CD8-positive, alpha-beta memory T cell (primary cell): ENCODE measurements around the gene FASTK. TPM values are rescaled to one million over a fixed set of nuclear protein-coding genes. Genes with fewer than 3 reads are reported as not detected.

Experiments
- CTCF ChIA-PET: fragments of 350-600 bp; sonication (Branson Sonifier 250); formaldehyde crosslinking; loops from one replicate; lab custom pipeline; 2021; ENCODE audit warnings: antibody characterized with exemption; lab: Charles Lee
- POLR2A ChIA-PET: fragments of 350-600 bp; sonication (Branson Sonifier 250); formaldehyde crosslinking; loops from one replicate; lab custom pipeline; 2021; ENCODE audit warnings: antibody characterized with exemption; lab: Charles Lee
- DNase-seq, 5 donors: peaks; one replicate each; pipeline versions ENCODE4 v3.0.0 to v3.0.0-alpha.2; 2020 to 2022; ENCODE audit warnings: mixed read lengths in 1 of 5
- H3K27ac ChIP-seq: one replicate; pipeline ENCODE4 v1.7.0; 2013; ENCODE audit warnings: low read depth, mild to moderate bottlenecking, low read length, moderate library complexity
- H3K27me3 ChIP-seq: 2 replicates; pipeline ENCODE4 v1.7.0; 2013; ENCODE audit warnings: low read length, mild to moderate bottlenecking; ENCODE audit not compliant: insufficient read depth, poor library complexity, severe bottlenecking
- H3K36me3 ChIP-seq: 2 replicates; pipeline ENCODE4 v1.7.0; 2013; ENCODE audit warnings: mild to moderate bottlenecking, low read length, moderate library complexity; ENCODE audit not compliant: insufficient read depth
- H3K4me1 ChIP-seq: 2 replicates; pipeline ENCODE4 v1.7.0; 2013; ENCODE audit warnings: mild to moderate bottlenecking, low read length, moderate library complexity; ENCODE audit not compliant: insufficient read depth
- H3K4me3 ChIP-seq: 2 replicates; pipeline ENCODE4 v1.7.0; 2013; ENCODE audit warnings: mild to moderate bottlenecking, low read length
- H3K9me3 ChIP-seq: 2 replicates; pipeline ENCODE4 v1.7.0; 2013; ENCODE audit warnings: mild to moderate bottlenecking, low read length
- H3K27ac Mint-ChIP-seq, 8 donors: one replicate each; pipeline ENCODE4 v1.8.0; 2020 to 2021; ENCODE audit warnings: mixed read lengths in 8 of 8, mild to moderate bottlenecking in 6 of 8, inconsistent platforms in 3 of 8, moderate library complexity in 3 of 8
- H3K27me3 Mint-ChIP-seq, 2 donors: one replicate each; pipeline ENCODE4 v1.8.0; 2020 to 2021; ENCODE audit warnings: mixed read lengths in 2 of 2, mild to moderate bottlenecking in 1 of 2, moderate library complexity in 1 of 2
- H3K36me3 Mint-ChIP-seq, 3 donors: one replicate each; pipeline ENCODE4 v1.8.0; 2020 to 2021; ENCODE audit warnings: mixed read lengths in 3 of 3, inconsistent platforms in 1 of 3, mild to moderate bottlenecking in 1 of 3
- H3K4me1 Mint-ChIP-seq, 3 donors: one replicate each; pipeline ENCODE4 v1.8.0; 2020 to 2021; ENCODE audit warnings: mixed read lengths in 3 of 3, inconsistent platforms in 1 of 3, mild to moderate bottlenecking in 1 of 3
- H3K4me3 Mint-ChIP-seq, 7 donors: one replicate each; pipeline ENCODE4 v1.8.0; 2020 to 2021; ENCODE audit warnings: mixed read lengths in 7 of 7, mild to moderate bottlenecking in 6 of 7, moderate library complexity in 4 of 7, inconsistent platforms in 2 of 7
- H3K9me3 Mint-ChIP-seq, 5 donors: one replicate each; pipeline ENCODE4 v1.8.0; 2020 to 2022; ENCODE audit warnings: mixed read lengths in 5 of 5, mild to moderate bottlenecking in 3 of 5, moderate library complexity in 2 of 5, inconsistent platforms in 1 of 5
- polyA plus RNA-seq: library from polyadenylated mRNA; unstranded; fragments of 300-500 nt; fragmentation: Illumina TruSeq; gene quantifications from one replicate; pipeline ENCODE4 v1.2.3, GENCODE V29; 2021
- total RNA-seq, 2 experiments: library from RNA; stranded (reverse); gene quantifications; one replicate each; pipeline ENCODE4 v1.2.3, GENCODE V29; 2021

The FASTK gene
- total and polyA plus RNA-seq, 3 experiments from 2014 or later, result 52.0 to 88.8 (median 83.1) TPM

DNA sequence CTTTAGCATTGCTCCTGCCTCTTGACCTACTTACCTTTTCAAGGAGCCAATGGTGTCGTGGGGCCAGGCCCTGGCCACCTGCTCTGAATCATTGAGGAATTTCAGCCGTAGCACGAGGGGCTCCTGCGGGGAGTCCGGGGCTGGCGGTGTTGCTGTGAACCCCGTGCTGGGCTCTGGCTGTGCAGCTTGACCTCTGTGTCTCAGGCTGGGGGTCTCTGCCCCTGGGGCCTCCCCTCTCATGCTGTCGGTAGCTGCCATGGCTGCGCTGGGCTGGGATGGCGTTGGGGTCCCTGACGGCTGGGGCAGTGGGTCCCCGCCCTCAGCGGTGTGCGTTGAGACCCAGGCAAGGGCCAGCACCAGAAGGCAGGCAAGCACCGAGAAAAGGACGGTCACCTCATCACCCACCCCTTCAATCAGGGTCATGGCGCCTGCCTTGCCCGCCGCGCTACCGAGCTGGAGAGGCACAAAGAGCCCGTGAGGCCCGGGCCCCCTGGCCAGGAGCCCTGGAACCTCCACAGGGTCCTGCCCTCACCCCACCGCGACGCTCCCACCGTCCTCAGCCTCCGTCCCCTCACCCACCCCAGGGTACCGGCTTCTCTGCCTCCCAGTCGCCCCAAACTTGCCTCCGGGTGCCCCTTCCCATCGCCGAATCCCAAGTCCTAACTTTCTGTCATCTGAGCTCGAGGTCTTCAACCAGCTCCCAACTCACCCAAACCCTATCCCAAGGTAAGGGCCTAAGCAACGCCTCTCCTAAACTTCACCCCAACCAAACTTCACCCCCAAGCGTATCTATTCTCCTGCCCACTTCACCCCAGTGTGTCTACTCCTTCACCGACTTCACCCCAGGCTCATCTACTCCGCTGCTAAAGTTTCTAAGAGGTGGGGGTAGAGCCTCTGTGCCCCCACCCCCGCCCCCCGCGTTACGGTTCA is 1.8 kb upstream of the FASTK start:
- H3K4me3 ChIP-seq, result peak overlapping the region; percentile 71
- H3K9me3 Mint-ChIP-seq, result no peaks in the 10 kb centered on the region
- H3K9me3 ChIP-seq, result no peaks in the 10 kb centered on the region
- H3K27me3 ChIP-seq, result no peaks in the 10 kb centered on the region
- DNase-seq, result no peak
- POLR2A ChIA-PET, result interaction anchor here (1.5 to 2.0 kb wide), 3 partner anchors 15 to 54 kb away, joined by 3 to 7 read pairs (median 5); partner anchors contain the start of gene ABCB8
- peaks cover 51% of the 10 kb centered on the region for H3K4me1 ChIP-seq
- no peaks in the 10 kb centered on the region for H3K36me3 ChIP-seq
- peaks cover 0 to 8% of the 10 kb centered on the region in 2 donors for H3K27me3 Mint-ChIP-seq
- peaks cover 0 to 27% (median 0%) of the 10 kb centered on the region in 3 donors for H3K36me3 Mint-ChIP-seq
- peaks cover 33 to 69% (median 41%) of the 10 kb centered on the region in 3 donors for H3K4me1 Mint-ChIP-seq
- CTCF ChIA-PET, result interaction anchor here (0.9 to 2.3 kb wide), 4 partner anchors 27 to 119 kb away, joined by 3 to 9 read pairs (median 4); partner anchors contain the start of gene ABCB8
- H3K27ac ChIP-seq, result peak overlapping the region; percentile 89
- H3K4me3 Mint-ChIP-seq, result peak overlapping the region; percentile 82 to 98 (median 88)
- peak overlapping the region; percentile 71 to 98 (median 96) for H3K27ac Mint-ChIP-seq

DNA sequence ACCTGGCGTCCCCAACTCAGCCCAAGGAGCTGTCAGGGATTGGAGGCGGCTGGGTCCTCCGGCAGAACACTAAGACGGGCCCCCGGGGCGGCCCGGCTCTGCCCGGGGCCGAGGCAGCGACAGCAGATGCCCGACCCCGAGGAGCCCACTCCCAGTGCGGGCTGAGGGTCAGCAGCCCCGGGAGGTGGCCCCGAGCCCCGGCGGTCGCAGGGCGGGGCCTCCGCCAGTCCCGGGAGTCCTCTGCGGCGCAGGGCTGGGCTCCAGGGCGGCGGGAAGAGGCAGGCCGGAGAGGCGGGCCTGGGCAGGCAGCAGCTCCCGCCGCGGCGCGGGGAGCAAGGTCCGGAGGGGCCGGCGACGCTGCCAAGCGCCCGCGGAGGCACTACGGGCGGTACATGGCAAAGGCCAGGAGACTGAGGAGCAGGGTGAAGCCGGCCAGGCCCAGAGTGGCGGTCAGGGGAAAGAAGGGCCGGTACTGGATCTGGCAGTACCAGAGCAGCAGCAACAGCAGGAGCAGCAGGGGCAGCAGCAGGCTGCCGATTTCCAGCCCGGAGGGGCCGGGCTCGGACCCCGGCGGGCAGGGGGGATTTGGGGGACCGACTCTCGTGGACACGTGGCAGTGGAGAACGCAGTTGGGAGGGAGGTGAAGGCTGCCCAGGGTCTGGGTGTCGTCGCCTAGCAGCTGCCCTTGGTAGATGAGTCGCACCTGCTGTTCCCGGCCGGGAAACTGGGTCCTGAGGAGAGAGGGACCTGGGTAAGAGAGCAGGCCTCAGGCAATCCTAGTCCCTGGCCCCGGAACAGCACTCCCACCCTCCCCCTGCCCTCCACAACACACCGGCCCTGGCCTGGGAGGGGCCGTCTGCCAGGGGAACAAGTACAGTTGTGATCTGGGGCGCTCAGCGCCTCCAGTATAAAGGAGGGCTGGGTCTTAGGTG is 827 bp upstream of the FASTK start:
- peaks cover 32 to 69% (median 41%) of the 10 kb centered on the region in 3 donors for H3K4me1 Mint-ChIP-seq
- no peaks in the 10 kb centered on the region for H3K36me3 ChIP-seq
- no peaks in the 10 kb centered on the region for H3K9me3 ChIP-seq
- DNase-seq, result no peak
- H3K27me3 Mint-ChIP-seq, result peaks cover 0 to 8% of the 10 kb centered on the region in 2 donors
- CTCF ChIA-PET, result interaction anchor here (0.9 to 1.4 kb wide), 4 partner anchors 9 to 30 kb away, joined by 3 to 7 read pairs (median 4); no protein-coding TSS in a partner anchor
- H3K4me3 Mint-ChIP-seq, result peak overlapping the region; percentile 55 to 98 (median 87)
- H3K9me3 Mint-ChIP-seq, result no peaks in the 10 kb centered on the region
- peak overlapping the region; percentile 92 for H3K4me3 ChIP-seq
- peak overlapping the region; percentile 35 to 93 (median 72) for H3K27ac Mint-ChIP-seq
- POLR2A ChIA-PET, result interaction anchor here (0.6 to 1.4 kb wide), 6 partner anchors 9 to 68 kb away, joined by 3 to 10 read pairs (median 3); partner anchors contain the start of gene CDK5
- peak overlapping the region; percentile 89 for H3K27ac ChIP-seq
- H3K27me3 ChIP-seq, result no peaks in the 10 kb centered on the region
- peaks cover 51% of the 10 kb centered on the region for H3K4me1 ChIP-seq
- H3K36me3 Mint-ChIP-seq, result peaks cover 0 to 28% (median 0%) of the 10 kb centered on the region in 3 donors

DNA sequence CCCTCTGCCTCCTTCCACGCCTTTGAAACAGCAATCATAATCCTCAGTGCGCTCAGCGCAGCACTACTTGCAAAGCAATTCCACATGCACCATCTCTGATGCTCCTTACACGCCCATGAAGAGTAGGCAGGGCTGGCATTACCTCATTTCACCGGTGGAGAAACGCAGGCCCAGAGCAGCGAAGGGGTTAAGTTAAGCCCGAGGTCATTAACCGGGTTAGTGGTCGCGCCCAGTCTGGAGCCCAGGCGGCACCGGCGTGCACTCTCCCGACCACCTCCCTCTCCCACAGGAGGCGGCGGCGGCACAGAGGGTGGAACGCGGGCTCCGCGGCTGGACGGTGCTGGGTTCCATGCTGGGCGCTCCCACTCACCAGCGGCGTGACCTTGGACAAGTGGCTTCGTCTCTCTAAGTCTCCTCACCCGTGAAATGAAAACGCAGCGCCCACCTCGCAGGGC is 515 bp downstream of the FASTK start:
- no peaks in the 10 kb centered on the region for H3K9me3 ChIP-seq
- peak overlapping the region; percentile 89 for H3K27ac ChIP-seq
- no peaks in the 10 kb centered on the region for H3K36me3 ChIP-seq
- no peaks in the 10 kb centered on the region for H3K27me3 ChIP-seq
- H3K4me1 ChIP-seq, result peaks cover 42% of the 10 kb centered on the region
- Mint-ChIP-seq H3K9me3 (no peaks in the 10 kb centered on the region), H3K27me3 (peaks cover 0 to 6% of the 10 kb centered on the region in 2 donors), H3K36me3 (peaks cover 0 to 38% (median 0%) of the 10 kb centered on the region in 3 donors), H3K27ac (peak overlapping the region; percentile 54 to 93 (median 90)), H3K4me3 (peak overlapping the region; percentile 83 to 96 (median 86)), H3K4me1 (peaks cover 24 to 60% (median 34%) of the 10 kb centered on the region in 3 donors)
- ChIA-PET POLR2A (interaction anchor here (0.6 to 1.4 kb wide), 6 partner anchors 8 to 66 kb away, joined by 3 to 10 read pairs (median 3); partner anchors contain the start of gene CDK5), CTCF (interaction anchor here (0.9 to 1.4 kb wide), 5 partner anchors 10 to 31 kb away, joined by 3 to 7 read pairs (median 3); no protein-coding TSS in a partner anchor)
- peak overlapping the region; percentile 92 for H3K4me3 ChIP-seq
- DNase-seq, result peak in 1 of 5 donors; percentile 47

DNA sequence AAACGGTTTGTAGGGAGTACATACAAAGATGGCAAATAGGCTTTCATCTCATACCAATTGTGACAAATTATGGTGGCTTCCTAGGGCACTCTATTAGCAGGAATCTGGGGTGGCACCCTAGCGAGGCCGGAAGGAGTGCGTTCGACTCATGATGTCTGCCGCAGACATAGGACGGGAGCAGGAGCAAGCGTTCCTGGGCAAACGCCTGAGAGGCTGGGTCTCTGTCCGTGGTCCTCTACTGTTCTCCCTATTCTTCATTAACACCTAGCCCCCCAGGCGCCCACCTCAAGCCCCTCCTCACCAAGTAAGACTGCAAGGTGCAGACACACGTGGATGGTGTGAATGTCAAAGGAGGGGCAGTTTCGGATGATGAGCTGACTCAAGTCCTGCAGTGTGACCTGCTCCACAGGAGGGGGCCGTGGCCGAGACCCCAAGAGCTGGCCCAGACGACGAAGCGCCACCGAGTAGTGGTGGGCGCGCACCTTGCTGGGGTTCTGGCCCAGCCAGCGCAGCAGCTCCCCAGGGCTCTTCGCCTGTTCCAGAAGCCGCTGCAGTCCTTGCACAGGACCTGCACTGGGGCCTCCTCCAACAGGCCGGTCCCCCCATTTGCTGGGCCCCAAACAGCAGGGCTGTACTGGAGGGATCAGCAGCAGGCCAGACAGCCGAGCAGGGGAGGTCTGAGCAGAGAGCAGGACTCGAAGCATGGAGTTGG is 1.3 kb downstream of the FASTK start:
- peak in 1 of 5 donors; percentile 49 for DNase-seq
- Histone ChIP-seq H3K27ac (peak overlapping the region; percentile 89), H3K9me3 (no peaks in the 10 kb centered on the region), H3K36me3 (no peaks in the 10 kb centered on the region), H3K4me3 (peak overlapping the region; percentile 92), H3K27me3 (no peaks in the 10 kb centered on the region), H3K4me1 (peaks cover 39% of the 10 kb centered on the region)
- Mint-ChIP-seq H3K36me3 (peaks cover 0 to 44% (median 0%) of the 10 kb centered on the region in 3 donors), H3K27me3 (peaks cover 0 to 2% of the 10 kb centered on the region in 2 donors), H3K4me3 (peak overlapping the region; percentile 83 to 96 (median 86)), H3K27ac (peak overlapping the region; percentile 64 to 93 (median 88)), H3K4me1 (peaks cover 20 to 54% (median 28%) of the 10 kb centered on the region in 3 donors), H3K9me3 (no peaks in the 10 kb centered on the region)
- ChIA-PET CTCF (interaction anchor here (1.2 kb wide), 1 partner anchor 61 kb away, joined by 4 read pairs; no protein-coding TSS in a partner anchor), POLR2A (no interaction called here)

DNA sequence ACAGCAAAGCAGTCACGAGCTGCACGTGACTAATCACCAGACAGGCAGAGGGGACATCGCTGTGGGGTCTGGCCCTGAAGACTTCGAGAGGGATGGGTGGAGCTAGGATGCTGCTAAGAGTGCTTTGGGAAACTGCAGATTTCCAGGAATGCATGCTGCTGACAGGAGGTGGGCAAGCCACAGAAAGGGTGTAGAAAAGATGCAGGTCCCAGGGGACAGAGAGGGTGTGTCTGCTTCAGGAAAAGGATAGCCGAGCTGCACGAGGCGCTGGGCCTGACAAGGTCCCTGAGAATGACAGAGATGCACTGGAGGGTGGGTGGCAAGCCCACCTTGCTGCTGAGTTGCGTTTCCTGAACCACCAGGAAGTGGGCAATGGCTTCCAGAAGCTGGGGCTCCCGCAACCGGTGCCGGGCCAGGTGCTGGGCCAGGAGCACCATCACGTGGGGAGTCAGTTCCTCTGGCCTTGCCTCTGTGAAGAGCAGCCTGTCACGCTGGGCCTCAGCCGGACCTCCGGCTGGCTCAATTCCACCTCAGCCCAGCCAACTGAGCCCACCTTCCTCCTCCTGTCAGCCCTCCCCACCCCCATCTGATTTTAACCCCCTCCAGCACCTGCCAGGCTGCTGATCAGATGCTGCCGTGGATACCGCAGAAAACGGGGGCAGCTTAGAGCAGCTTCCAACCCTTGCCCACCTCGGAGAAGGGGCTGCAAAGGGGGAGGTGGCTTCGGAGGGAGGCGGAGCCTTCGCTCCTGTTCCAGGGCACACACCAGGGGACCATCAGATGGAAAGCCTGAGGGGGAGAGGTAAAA is 2.2 kb downstream of the FASTK start:
- H3K27ac ChIP-seq, result no peak overlapping the region
- no peaks in the 10 kb centered on the region for H3K36me3 ChIP-seq
- POLR2A ChIA-PET, result no interaction called here

DNA sequence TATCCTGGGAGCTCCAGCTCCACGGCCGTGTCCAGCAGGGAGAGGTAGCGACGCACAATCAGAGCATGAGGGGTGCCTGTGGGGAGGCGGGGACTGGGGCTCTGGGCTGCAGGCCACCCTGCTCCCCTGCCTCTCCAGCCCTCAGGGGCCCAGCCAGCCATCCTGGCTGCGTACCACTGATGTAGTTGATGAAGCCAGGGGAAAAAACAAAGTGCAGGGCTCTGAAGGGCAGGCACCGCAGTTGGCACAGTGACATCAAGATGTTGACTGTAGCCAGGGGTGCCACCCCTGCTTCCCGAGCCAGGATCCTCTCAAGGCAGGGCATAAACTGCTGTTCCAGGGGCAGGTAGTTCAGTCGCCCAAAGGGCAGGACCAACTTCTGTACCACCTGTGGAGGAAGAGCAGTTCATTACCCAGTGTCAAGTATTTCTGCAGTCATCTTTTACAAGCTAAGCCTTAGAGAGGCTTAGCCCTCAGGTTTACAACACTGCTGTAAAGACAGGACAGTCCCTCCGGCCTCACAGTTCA is 2.8 kb downstream of the FASTK start:
- peak overlapping the region in 7 of 8 donors; percentile 35 to 94 (median 82) for H3K27ac Mint-ChIP-seq
- Histone ChIP-seq H3K36me3 (no peaks in the 10 kb centered on the region), H3K9me3 (no peaks in the 10 kb centered on the region), H3K27me3 (no peaks in the 10 kb centered on the region), H3K27ac (no peak overlapping the region), H3K4me3 (no peak overlapping the region), H3K4me1 (peaks cover 34% of the 10 kb centered on the region)
- peaks cover 0 to 2% of the 10 kb centered on the region in 2 donors for H3K27me3 Mint-ChIP-seq
- ChIA-PET CTCF (interaction anchor here (0.8 to 1.3 kb wide), 2 partner anchors 9 to 50 kb away, joined by 3 read pairs; partner anchors contain the start of gene ABCB8), POLR2A (no interaction called here)
- no peak for DNase-seq
- H3K36me3 Mint-ChIP-seq, result peaks cover 0 to 50% (median 0%) of the 10 kb centered on the region in 3 donors
- H3K4me1 Mint-ChIP-seq, result peaks cover 15 to 40% (median 20%) of the 10 kb centered on the region in 3 donors
- H3K4me3 Mint-ChIP-seq, result peak overlapping the region in 6 of 7 donors; percentile 45 to 81 (median 68)
- H3K9me3 Mint-ChIP-seq, result no peaks in the 10 kb centered on the region

More for the DNA sequence above, 2.2 kb downstream of the FASTK start:
- H3K27me3 Mint-ChIP-seq, result peaks cover 0 to 2% of the 10 kb centered on the region in 2 donors
- Histone ChIP-seq H3K4me1 (peaks cover 34% of the 10 kb centered on the region), H3K4me3 (no peak overlapping the region), H3K27me3 (no peaks in the 10 kb centered on the region), H3K9me3 (no peaks in the 10 kb centered on the region)
- CTCF ChIA-PET, result interaction anchor here (0.8 to 1.2 kb wide), 2 partner anchors 10 to 60 kb away, joined by 3 to 4 read pairs; no protein-coding TSS in a partner anchor
- H3K4me3 Mint-ChIP-seq, result peak overlapping the region; percentile 81 to 96 (median 84)
- DNase-seq, result peak in 1 of 5 donors; percentile 41
- H3K27ac Mint-ChIP-seq, result peak overlapping the region; percentile 65 to 94 (median 86)
- H3K9me3 Mint-ChIP-seq, result no peaks in the 10 kb centered on the region
- peaks cover 17 to 45% (median 23%) of the 10 kb centered on the region in 3 donors for H3K4me1 Mint-ChIP-seq
- H3K36me3 Mint-ChIP-seq, result peaks cover 0 to 51% (median 0%) of the 10 kb centered on the region in 3 donors
